OCI-LY7 (cell line): ENCODE data around the gene COBL.

Experiments
- EZH2phosphoT487 ChIP-seq: fragments of 200-600 bp; sonication (generic); IDR thresholded peaks from 2 replicates; pipeline ENCODE4 v1.6.1; 2018; ENCODE audit warnings: low read depth, borderline replicate concordance, mild to moderate bottlenecking, mixed run types, antibody characterized with exemption, low read length, moderate library complexity, mixed read lengths
- TF ChIP-seq, protein P1 (sequence below): fragments of 200-600 bp; sonication (generic); conservative IDR thresholded peaks from 2 replicates; pipeline ENCODE4 v1.5.1; 2014; ENCODE audit warnings: mild to moderate bottlenecking, antibody characterized with exemption, low read length, moderate library complexity, mixed read lengths

DNA sequence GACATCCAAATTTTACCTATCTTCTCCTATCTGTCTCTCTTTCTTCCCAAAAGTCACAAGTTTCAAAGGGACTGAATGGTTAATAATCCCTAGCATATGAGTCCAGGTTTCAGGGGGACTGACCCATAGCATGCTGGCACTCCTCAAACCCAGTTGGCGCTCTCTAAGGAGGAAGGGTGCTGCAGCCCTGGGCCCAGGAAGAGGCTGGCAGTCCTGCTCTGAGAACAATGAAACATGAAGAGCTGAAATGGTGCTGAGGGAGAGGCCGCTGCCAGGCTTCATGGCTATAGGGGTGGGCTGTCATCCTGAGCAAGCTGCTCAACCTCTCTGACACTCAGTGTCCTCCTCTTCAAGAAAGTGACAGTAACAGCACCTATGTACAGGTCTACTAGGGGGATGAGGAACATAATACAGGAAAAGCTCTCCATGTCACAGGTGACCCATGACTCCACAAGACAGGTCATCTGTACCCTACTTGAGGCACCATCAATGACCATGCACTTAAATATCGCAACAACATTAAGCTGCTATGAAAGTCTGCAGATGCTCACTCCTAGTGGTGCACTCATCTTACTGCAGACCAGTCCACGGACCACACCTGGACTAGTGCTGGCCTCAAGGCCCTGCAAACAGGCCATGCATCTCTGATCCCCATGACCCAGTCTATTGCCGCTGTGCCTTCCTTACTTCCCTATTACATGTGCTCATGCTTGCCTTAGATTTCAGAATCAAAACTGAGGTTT is 17.0 kb downstream of the COBL start:
- TF ChIP-seq, protein P1, sequence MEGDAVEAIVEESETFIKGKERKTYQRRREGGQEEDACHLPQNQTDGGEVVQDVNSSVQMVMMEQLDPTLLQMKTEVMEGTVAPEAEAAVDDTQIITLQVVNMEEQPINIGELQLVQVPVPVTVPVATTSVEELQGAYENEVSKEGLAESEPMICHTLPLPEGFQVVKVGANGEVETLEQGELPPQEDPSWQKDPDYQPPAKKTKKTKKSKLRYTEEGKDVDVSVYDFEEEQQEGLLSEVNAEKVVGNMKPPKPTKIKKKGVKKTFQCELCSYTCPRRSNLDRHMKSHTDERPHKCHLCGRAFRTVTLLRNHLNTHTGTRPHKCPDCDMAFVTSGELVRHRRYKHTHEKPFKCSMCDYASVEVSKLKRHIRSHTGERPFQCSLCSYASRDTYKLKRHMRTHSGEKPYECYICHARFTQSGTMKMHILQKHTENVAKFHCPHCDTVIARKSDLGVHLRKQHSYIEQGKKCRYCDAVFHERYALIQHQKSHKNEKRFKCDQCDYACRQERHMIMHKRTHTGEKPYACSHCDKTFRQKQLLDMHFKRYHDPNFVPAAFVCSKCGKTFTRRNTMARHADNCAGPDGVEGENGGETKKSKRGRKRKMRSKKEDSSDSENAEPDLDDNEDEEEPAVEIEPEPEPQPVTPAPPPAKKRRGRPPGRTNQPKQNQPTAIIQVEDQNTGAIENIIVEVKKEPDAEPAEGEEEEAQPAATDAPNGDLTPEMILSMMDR = no peak
- no peak for TF ChIP-seq EZH2phosphoT487
